NB4 (cell line): ENCODE data around the gene STXBP3.

ENCODE experiments used
- MYC ChIP-seq: IDR thresholded peaks from 2 replicates; pipeline ENCODE4 v1.6.1; 2011; ENCODE audit warnings: low read depth, low read length
- POLR2A ChIP-seq: IDR thresholded peaks from 2 replicates; pipeline ENCODE4 v1.6.1; 2011; ENCODE audit warnings: mild to moderate bottlenecking; ENCODE audit not compliant: insufficient read length; ENCODE audit errors: extremely low read depth
- TF ChIP-seq, protein P1 (sequence below): IDR thresholded peaks from one replicate; pipeline ENCODE4 v1.5.1; 2012; ENCODE audit warnings: low read depth, low read length
- TF ChIP-seq, protein P2 (sequence below): IDR thresholded peaks from 2 replicates; pipeline ENCODE4 v1.6.1; 2011; ENCODE audit warnings: low read depth, low read length

DNA sequence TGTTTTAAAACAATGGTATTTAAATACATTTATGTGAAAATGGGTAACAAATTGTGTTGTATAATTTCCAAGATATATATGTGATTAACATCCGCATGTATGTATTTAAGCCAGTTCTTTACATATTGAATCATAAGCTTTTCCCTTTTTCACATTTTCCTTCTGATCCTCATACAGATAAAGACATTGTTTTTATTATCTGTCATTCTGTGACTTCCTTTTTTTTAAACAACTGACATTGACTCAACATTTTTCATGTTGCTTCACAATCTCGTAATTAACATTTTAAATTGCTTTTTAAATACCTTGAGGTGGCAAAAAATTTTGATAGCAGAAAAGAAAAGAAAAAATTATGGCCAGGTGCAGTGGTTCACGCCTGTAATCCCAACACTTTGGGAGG is 1.4 kb downstream of the STXBP3 start:
- TF ChIP-seq, protein P1, sequence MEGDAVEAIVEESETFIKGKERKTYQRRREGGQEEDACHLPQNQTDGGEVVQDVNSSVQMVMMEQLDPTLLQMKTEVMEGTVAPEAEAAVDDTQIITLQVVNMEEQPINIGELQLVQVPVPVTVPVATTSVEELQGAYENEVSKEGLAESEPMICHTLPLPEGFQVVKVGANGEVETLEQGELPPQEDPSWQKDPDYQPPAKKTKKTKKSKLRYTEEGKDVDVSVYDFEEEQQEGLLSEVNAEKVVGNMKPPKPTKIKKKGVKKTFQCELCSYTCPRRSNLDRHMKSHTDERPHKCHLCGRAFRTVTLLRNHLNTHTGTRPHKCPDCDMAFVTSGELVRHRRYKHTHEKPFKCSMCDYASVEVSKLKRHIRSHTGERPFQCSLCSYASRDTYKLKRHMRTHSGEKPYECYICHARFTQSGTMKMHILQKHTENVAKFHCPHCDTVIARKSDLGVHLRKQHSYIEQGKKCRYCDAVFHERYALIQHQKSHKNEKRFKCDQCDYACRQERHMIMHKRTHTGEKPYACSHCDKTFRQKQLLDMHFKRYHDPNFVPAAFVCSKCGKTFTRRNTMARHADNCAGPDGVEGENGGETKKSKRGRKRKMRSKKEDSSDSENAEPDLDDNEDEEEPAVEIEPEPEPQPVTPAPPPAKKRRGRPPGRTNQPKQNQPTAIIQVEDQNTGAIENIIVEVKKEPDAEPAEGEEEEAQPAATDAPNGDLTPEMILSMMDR = no peak
- no peak for TF ChIP-seq POLR2A
- TF ChIP-seq, protein P2, sequence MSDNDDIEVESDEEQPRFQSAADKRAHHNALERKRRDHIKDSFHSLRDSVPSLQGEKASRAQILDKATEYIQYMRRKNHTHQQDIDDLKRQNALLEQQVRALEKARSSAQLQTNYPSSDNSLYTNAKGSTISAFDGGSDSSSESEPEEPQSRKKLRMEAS = no peak
- no peak for TF ChIP-seq MYC
